ENCODE measurements around the gene DCST1. TPM values are rescaled to one million over a fixed set of nuclear protein-coding genes. Genes with fewer than 3 reads are reported as not detected.

Gene DCST1
- total RNA-seq, 1 donor from 2014 or later = not detected

- H3K27ac Mint-ChIP-seq (ENCODE audit: unreplicated experiment) = peak within 1 kb of the TSS; percentile 97
- TF ChIP-seq CTCF (conservative IDR thresholded peaks at IDR 0.05) = peak; percentile 97
- peaks cover 6% of the 10 kb centered on the region for H3K27me3 Mint-ChIP-seq (ENCODE audit: low read depth)
- H3K36me3 Mint-ChIP-seq (ENCODE audit: low read depth) = no peaks in the 10 kb centered on the region
- DNase-seq (ENCODE audit: low read depth, low spot score) = peak; percentile 92
- no peaks in the 10 kb centered on the region for H3K9me3 Mint-ChIP-seq
- H3K4me3 Mint-ChIP-seq = peak within 1 kb of the TSS; percentile 90
- H3K4me1 Mint-ChIP-seq = peaks cover 34% of the 10 kb centered on the region
Observed at GRCh38 chr1:155050560-155051341, 17.1 kb downstream of the DCST1 start, which contains the start of gene ADAM15. ADAM15 (plus strand) TSS chr1:155051316; CDS start chr1:155051387, 71 bp downstream.

DNA sequence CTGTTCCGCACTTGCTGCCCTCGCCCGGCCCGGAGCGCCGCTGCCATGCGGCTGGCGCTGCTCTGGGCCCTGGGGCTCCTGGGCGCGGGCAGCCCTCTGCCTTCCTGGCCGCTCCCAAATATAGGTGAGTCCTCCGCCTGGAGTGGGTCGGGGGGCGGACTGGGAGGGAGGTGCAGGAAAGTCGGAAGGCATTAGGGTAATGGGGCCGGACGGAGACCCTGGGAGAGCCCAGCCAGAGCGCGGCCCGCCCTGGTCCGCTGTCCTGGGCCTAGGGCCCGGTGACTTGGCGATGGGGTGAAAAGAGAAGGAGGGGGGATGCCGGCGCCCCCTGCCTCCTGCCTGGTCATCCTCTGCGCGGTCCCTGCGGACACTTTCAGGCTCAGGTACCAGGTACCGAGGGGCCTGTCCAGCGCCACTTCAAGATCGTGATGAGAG lies 17.7 kb downstream of the DCST1 start:
- peaks cover 6% of the 10 kb centered on the region for H3K27me3 Mint-ChIP-seq (ENCODE audit: low read depth)
- no peak for TF ChIP-seq CTCF (conservative IDR thresholded peaks at IDR 0.05)
- H3K4me3 Mint-ChIP-seq = peak overlapping the region; percentile 88
- no peak overlapping the region for H3K27ac Mint-ChIP-seq (ENCODE audit: unreplicated experiment)
- H3K4me1 Mint-ChIP-seq = peaks cover 34% of the 10 kb centered on the region
- DNase-seq (ENCODE audit: low read depth, low spot score) = no peak
- no peaks in the 10 kb centered on the region for H3K9me3 Mint-ChIP-seq
- no peaks in the 10 kb centered on the region for H3K36me3 Mint-ChIP-seq (ENCODE audit: low read depth)

DNA sequence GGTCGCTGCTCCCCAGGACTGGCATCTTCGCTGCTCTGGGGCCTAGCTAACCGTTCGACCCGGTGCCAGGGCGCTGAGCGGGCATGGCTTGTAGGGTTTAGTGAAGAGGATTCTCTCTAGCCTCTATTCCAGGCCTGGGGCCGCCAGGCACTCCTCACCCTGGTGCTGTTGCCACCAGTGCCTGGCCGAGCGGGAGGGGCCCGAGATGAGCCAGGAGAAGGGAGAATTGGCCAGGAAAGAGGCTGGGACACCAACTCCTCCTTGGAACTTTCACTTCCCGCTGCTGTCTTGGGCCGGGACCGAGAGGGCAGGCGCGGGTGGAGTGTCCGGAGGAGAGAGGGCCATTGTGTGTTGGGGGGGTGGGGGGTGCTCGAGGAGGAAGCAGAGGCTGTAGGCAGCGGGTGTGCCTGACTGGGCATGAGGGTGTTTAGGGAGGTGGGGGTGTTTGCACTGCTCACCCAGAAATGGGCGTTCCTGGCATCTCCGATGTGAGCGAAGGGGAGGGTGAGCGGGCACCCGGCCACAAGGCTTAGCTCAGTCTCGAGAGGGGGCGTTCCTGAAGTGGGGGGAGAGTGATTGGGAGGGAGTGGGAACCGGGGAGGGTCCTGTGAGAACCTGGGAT lies 18.3 kb downstream of the DCST1 start:
- Mint-ChIP-seq H3K36me3 (ENCODE audit: low read depth) (no peaks in the 10 kb centered on the region), H3K9me3 (no peaks in the 10 kb centered on the region)

GRCh38 chr1:155052439-155053395 lies 19.1 kb downstream of the DCST1 start:
- Mint-ChIP-seq H3K27ac (ENCODE audit: unreplicated experiment) (no peak overlapping the region), H3K36me3 (ENCODE audit: low read depth) (no peaks in the 10 kb centered on the region), H3K9me3 (no peaks in the 10 kb centered on the region), H3K27me3 (ENCODE audit: low read depth) (peaks cover 6% of the 10 kb centered on the region), H3K4me1 (peaks cover 34% of the 10 kb centered on the region), H3K4me3 (peak overlapping the region; percentile 88)
- DNase-seq (ENCODE audit: low read depth, low spot score) = no peak
- TF ChIP-seq CTCF (conservative IDR thresholded peaks at IDR 0.05) = peak; percentile 17

More for the DNA sequence above, 18.3 kb downstream of the DCST1 start:
- Mint-ChIP-seq H3K27me3 (ENCODE audit: low read depth) (peaks cover 6% of the 10 kb centered on the region), H3K4me1 (peaks cover 34% of the 10 kb centered on the region), H3K4me3 (peak overlapping the region; percentile 88), H3K27ac (ENCODE audit: unreplicated experiment) (no peak overlapping the region)
- DNase-seq (ENCODE audit: low read depth, low spot score) = no peak
- TF ChIP-seq CTCF (conservative IDR thresholded peaks at IDR 0.05) = no peak

DNA sequence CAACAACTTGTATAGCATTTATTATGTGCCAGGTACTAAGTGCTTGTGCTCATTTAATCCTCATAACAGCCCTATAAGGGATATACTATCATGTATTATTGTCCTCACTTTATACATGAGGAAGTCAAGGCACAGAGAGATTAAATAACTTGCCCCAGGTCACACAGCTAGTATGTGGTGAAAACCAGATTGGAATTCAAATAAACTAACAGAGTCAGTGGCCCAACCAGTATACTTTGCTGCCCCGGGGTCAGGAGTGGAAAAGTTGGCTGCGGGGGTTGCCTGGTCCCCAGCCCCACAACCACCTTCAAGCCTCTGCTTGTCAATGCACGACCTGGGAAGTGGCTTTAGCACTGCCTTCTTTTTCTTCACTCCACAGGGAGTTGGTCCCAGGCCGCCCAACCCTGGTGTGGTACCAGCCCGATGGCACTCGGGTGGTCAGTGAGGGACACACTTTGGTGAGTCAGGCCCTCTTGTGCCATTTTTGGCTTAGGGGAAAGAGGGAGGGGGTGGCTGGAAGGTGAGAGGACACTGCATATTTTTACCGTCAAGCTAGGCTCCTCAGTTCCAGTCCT lies 20.0 kb downstream of the DCST1 start:
- DNase-seq (ENCODE audit: low read depth, low spot score) = no peak
- Mint-ChIP-seq H3K4me1 (peaks cover 28% of the 10 kb centered on the region), H3K4me3 (peak overlapping the region; percentile 81), H3K9me3 (no peaks in the 10 kb centered on the region), H3K27ac (ENCODE audit: unreplicated experiment) (no peak overlapping the region), H3K36me3 (ENCODE audit: low read depth) (no peaks in the 10 kb centered on the region), H3K27me3 (ENCODE audit: low read depth) (peaks cover 6% of the 10 kb centered on the region)
- TF ChIP-seq CTCF (conservative IDR thresholded peaks at IDR 0.05) = no peak

Data from neural crest cell (in vitro differentiated cells).